Cardiac ventricle fibroblast (primary cell): ENCODE results near the gene KRT9. TPM values are rescaled to one million over a fixed set of nuclear protein-coding genes. Genes with fewer than 3 reads are reported as not detected.

Experiments used
- total RNA-seq: library from RNA; depleted of rRNA; stranded (reverse); fragments of >200 nt; gene quantifications from 2 replicates; pipeline ENCODE4 v1.2.3, GENCODE V29; 2015

KRT9 gene
- total RNA-seq, result not detected in 2 replicates

GRCh38 chr17:41571561-41572434, at the start of gene KRT9:
TSS of gene KRT9 (minus strand) at chr17:41572059. CDS start at chr17:41571992, 67 bp downstream.

DNA sequence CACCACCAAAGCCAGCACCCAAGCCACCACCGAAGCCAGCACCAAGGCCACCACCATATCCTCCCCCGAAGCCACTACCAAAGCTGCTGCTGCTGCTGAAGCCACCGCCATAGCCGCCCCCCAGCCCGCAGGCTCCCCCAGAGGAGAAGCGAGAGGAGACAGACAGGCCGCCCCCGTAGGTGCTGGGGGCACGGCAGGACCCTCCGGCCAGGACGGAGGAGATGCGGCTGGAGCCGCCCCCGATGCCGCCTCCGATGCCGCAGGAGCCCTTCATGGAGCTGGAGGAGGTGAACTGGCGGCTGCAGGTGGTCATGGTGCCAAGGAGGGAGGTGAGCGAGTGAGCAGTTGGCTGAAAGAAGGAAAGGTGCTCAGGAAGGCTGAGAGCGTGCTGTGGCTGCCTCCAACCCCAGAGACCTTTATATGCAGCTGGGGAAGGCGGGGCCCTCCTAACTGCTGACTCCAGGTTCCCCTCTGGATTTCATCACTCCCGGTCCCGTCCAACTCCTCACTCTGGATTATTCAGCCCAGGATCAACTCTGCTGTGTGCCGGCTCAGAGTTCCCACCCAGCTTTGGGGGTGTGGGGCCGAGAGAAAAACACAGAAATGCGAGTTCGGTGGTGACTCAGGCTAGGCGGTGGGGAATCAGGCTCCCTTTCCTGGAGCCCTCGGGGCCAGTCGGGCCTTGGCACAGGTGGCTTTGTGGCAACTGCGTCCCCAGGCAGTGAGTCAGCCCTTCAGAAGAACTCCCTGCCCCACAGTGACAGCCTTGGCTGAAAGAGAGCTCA, 40.7 kb upstream of the KRT9 start, which contains the start of gene KRT16:
Gene KRT16 (minus strand): TSS at position 392 of the 785 bp plus-strand sequence. CDS start 79 bp downstream, at position 313.

DNA sequence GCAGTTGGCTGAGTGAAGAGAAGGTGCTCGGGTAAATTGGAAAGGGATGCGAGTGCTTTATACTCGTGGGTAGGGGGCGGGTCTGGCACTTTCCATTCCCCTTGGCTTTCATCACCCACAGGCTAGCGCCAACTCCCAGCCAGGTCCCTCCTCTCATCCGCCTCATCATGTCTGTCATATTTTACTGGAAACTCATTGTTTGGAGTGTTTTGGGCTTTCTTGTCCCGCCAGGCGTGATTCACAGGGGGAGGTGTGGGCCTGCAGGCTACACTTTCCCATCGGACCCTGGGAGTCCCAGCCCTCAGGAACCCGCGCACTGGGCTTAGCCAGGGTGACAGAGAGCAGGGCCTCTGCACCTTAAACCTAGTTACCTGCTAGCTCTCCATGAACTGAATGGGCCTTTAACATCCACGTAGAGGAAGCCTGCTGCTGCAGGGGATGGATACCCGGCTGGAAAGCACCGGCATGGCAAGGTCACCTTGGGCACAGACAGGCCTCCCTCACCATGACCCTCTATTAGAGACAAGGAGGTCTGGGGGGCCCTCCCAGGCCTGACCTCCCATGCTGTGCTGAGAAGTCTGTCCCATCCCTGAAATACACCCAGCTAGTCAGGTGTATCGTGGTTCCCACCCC, 15.1 kb upstream of the KRT9 start, which contains the start of gene KRT14:
Gene KRT14 (minus strand): TSS at position 33 of the 633 bp plus-strand sequence. CDS start 61 bp downstream, outside the sequence.

GRCh38 chr17:41518789-41519449, 52.9 kb downstream of the KRT9 start, which contains the start of gene KRT15:
TSS of gene KRT15 (minus strand) at chr17:41518890. CDS start at chr17:41518827, 63 bp downstream.

Other genes starting within 250 kb of the KRT9 start
- not detected in 2 replicates for gene KRT33A, start 221.2 kb downstream of the KRT9 start, total RNA-seq
- gene KRT33B, start 202.2 kb downstream of the KRT9 start, total RNA-seq, result not detected in 2 replicates
- not detected in 2 replicates for gene KRT34, start 189.8 kb downstream of the KRT9 start, total RNA-seq
- not detected in 2 replicates for gene KRT31, start 174.5 kb downstream of the KRT9 start, total RNA-seq
- not detected in 2 replicates for gene KRT37, start 147.5 kb downstream of the KRT9 start, total RNA-seq
- gene KRT38, start 131.1 kb downstream of the KRT9 start, total RNA-seq, result not detected in 2 replicates
- not detected in 2 replicates for gene KRT32, start 104.7 kb downstream of the KRT9 start, total RNA-seq
- not detected in 2 replicates for gene KRT35, start 90.9 kb downstream of the KRT9 start, total RNA-seq
- gene KRT36, start 82.1 kb downstream of the KRT9 start, total RNA-seq, result not detected in 2 replicates
- gene KRT13, start 66.4 kb downstream of the KRT9 start, total RNA-seq, result 0.75 TPM in 1 of 2 replicates, not detected in the other
- 0.59 TPM in 1 of 2 replicates, not detected in the other for gene KRT15, start 53.2 kb downstream of the KRT9 start, total RNA-seq
- 22.6 and 32.1 TPM in 2 replicates for gene KRT19, start 43.8 kb downstream of the KRT9 start, total RNA-seq
- gene KRT14, start 14.8 kb upstream of the KRT9 start, total RNA-seq, result 0.34 TPM in 1 of 2 replicates, not detected in the other
- not detected in 2 replicates for gene KRT16, start 40.7 kb upstream of the KRT9 start, total RNA-seq
- 7.1 and 9.5 TPM in 2 replicates for gene KRT17, start 52.5 kb upstream of the KRT9 start, total RNA-seq
- 315 and 385 TPM in 2 replicates for gene EIF1, start 116.8 kb upstream of the KRT9 start, total RNA-seq
- not detected in 2 replicates for gene GAST, start 140.3 kb upstream of the KRT9 start, total RNA-seq
- gene HAP1, start 162.6 kb upstream of the KRT9 start, total RNA-seq, result not detected in 2 replicates
- gene JUP, start 214.7 kb upstream of the KRT9 start, total RNA-seq, result 22.5 and 23.7 TPM in 2 replicates
- 52.4 and 54.5 TPM in 2 replicates for gene P3H4, start 239.9 kb upstream of the KRT9 start, total RNA-seq
- 395 and 437 TPM in 2 replicates for gene FKBP10, start 240.9 kb upstream of the KRT9 start, total RNA-seq